Measurements from ENCODE around the gene MAST4.

The MAST4 gene

DNA sequence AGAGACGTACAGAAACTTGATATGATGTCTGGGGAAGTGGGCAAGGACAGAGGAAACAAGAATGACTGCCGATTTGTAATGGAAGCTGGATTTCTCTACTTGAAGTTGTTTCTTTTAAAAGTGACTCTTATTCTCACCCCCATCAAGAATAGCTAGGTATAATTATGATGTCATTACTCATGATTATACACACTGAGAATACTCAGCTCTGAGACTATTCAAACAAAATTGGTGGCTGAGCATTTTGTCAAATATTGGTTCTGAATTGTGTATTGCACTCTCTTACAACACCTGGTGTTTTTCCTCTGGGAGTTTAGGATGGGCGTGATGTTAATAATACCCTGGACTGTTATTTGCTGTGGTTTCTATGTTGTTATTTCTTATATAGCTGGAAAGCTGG lies 46.3 kb downstream of the MAST4 start:
- Histone ChIP-seq H3K27me3 (replicated peaks; ENCODE audit: insufficient read depth, low read length) (no peaks in the 10 kb centered on the region), H3K9ac (ENCODE audit: low read length) (no peak overlapping the region), H3K9me2 (replicated peaks; ENCODE audit: insufficient read depth, low read length) (no peaks in the 10 kb centered on the region), H3K4me3 (ENCODE audit: low read length) (no peak overlapping the region), H2AFZ (ENCODE audit: low read length) (no peak overlapping the region), H3K4me2 (ENCODE audit: low read depth, low read length) (no peak overlapping the region), H4K20me1 (ENCODE audit: insufficient read depth, low read length) (no peaks in the 10 kb centered on the region), H3K36me3 (replicated peaks; ENCODE audit: insufficient read depth, low read length) (no peaks in the 10 kb centered on the region), H3K9me3 (replicated peaks; ENCODE audit: insufficient read depth, low read length) (no peaks in the 10 kb centered on the region), H3F3A (ENCODE audit: insufficient read depth, low read length) (no peaks in the 10 kb centered on the region), H3K4me1 (ENCODE audit: low read length) (no peaks in the 10 kb centered on the region), H3K27ac (ENCODE audit: low read length) (no peak overlapping the region), H3K79me2 (ENCODE audit: low read length) (no peaks in the 10 kb centered on the region)
- no peak for DNase-seq
- TF ChIP-seq, protein P1, sequence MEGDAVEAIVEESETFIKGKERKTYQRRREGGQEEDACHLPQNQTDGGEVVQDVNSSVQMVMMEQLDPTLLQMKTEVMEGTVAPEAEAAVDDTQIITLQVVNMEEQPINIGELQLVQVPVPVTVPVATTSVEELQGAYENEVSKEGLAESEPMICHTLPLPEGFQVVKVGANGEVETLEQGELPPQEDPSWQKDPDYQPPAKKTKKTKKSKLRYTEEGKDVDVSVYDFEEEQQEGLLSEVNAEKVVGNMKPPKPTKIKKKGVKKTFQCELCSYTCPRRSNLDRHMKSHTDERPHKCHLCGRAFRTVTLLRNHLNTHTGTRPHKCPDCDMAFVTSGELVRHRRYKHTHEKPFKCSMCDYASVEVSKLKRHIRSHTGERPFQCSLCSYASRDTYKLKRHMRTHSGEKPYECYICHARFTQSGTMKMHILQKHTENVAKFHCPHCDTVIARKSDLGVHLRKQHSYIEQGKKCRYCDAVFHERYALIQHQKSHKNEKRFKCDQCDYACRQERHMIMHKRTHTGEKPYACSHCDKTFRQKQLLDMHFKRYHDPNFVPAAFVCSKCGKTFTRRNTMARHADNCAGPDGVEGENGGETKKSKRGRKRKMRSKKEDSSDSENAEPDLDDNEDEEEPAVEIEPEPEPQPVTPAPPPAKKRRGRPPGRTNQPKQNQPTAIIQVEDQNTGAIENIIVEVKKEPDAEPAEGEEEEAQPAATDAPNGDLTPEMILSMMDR (IDR thresholded peaks at IDR 0.05; ENCODE audit: low read length) = no peak
- TF ChIP-seq EZH2phosphoT487 (IDR thresholded peaks at IDR 0.05; ENCODE audit: low read length) = no peak
- TF ChIP-seq EZH2 (optimal IDR thresholded peaks at IDR 0.05; ENCODE audit: low read depth, low read length) = no peak

DNA sequence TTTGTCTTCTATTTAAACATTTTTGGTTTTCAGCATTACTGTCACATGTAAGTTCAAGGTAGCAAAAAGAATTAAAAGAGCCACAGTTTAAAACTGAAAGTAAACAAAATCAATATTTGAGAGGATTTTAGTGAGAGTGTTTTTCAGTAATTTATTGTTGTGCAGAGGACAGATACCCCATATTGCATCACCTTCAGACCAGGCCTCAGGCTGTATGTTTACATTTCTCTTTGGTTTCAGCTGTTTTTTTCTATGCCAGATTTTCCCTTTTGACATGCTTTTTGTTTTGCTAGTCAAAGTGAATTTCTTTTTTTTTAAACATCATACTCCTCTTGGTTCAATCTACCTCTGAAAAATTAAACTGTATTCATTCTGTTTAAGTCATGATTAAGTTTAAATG lies 47.2 kb downstream of the MAST4 start:
- Histone ChIP-seq H3K79me2 (ENCODE audit: low read length) (no peaks in the 10 kb centered on the region), H3K36me3 (replicated peaks; ENCODE audit: insufficient read depth, low read length) (no peaks in the 10 kb centered on the region), H3K27me3 (replicated peaks; ENCODE audit: insufficient read depth, low read length) (no peaks in the 10 kb centered on the region), H3K9me3 (replicated peaks; ENCODE audit: insufficient read depth, low read length) (no peaks in the 10 kb centered on the region), H3K27ac (ENCODE audit: low read length) (no peak overlapping the region), H4K20me1 (ENCODE audit: insufficient read depth, low read length) (no peaks in the 10 kb centered on the region), H3K4me3 (ENCODE audit: low read length) (no peak overlapping the region), H3K9ac (ENCODE audit: low read length) (no peak overlapping the region), H3K9me2 (replicated peaks; ENCODE audit: insufficient read depth, low read length) (no peaks in the 10 kb centered on the region), H3K4me2 (ENCODE audit: low read depth, low read length) (no peak overlapping the region), H3K4me1 (ENCODE audit: low read length) (no peaks in the 10 kb centered on the region), H2AFZ (ENCODE audit: low read length) (no peak overlapping the region), H3F3A (ENCODE audit: insufficient read depth, low read length) (no peaks in the 10 kb centered on the region)
- TF ChIP-seq, protein P1 (IDR thresholded peaks at IDR 0.05; ENCODE audit: low read length) = no peak
- TF ChIP-seq EZH2phosphoT487 (IDR thresholded peaks at IDR 0.05; ENCODE audit: low read length) = no peak
- no peak for DNase-seq

DNA sequence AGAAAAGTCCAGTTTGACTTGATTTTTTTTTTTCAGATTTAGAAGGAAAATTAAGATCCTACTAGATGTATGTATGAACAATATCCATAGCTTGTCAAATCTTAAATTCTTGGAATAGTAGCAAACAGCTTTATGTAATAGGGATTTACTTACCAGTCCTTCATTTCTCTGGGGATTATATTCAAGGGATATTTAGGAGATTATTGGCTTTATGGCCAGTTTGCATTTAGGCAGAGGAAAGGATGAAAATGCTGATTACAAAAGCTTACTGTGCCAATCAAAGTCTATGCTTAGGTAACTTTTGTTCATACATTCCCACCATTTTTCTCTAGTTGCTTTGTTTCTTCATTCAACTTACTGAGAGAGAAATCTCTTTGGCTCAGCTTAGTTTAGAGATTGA lies 47.9 kb downstream of the MAST4 start:
- H3K27ac ChIP-seq (ENCODE audit: low read length) = no peak overlapping the region
- H2AFZ ChIP-seq (ENCODE audit: low read length) = no peak overlapping the region
- DNase-seq = no peak
- H3K27me3 ChIP-seq (replicated peaks; ENCODE audit: insufficient read depth, low read length) = no peaks in the 10 kb centered on the region
- H3F3A ChIP-seq (ENCODE audit: insufficient read depth, low read length) = no peaks in the 10 kb centered on the region
- no peaks in the 10 kb centered on the region for H3K79me2 ChIP-seq (ENCODE audit: low read length)
- H3K4me2 ChIP-seq (ENCODE audit: low read depth, low read length) = no peak overlapping the region
- no peaks in the 10 kb centered on the region for H4K20me1 ChIP-seq (ENCODE audit: insufficient read depth, low read length)
- TF ChIP-seq EZH2 (optimal IDR thresholded peaks at IDR 0.05; ENCODE audit: low read depth, low read length) (no peak), EZH2phosphoT487 (IDR thresholded peaks at IDR 0.05; ENCODE audit: low read length) (no peak)
- TF ChIP-seq, protein P1 (IDR thresholded peaks at IDR 0.05; ENCODE audit: low read length) = no peak
- no peaks in the 10 kb centered on the region for H3K9me3 ChIP-seq (replicated peaks; ENCODE audit: insufficient read depth, low read length)
- no peaks in the 10 kb centered on the region for H3K4me1 ChIP-seq (ENCODE audit: low read length)
- H3K9me2 ChIP-seq (replicated peaks; ENCODE audit: insufficient read depth, low read length) = no peaks in the 10 kb centered on the region
- H3K4me3 ChIP-seq (ENCODE audit: low read length) = no peak overlapping the region
- no peaks in the 10 kb centered on the region for H3K36me3 ChIP-seq (replicated peaks; ENCODE audit: insufficient read depth, low read length)
- no peak overlapping the region for H3K9ac ChIP-seq (ENCODE audit: low read length)

Data from MM.1S (cell line).